Activated T-helper 9 cell treated with anti-CD3 and anti-CD28 coated beads, Interleukin-2, amount 50 U/mL, for 16 hours (primary cell): ENCODE data around the gene GALM.
A peak's percentile ranks its signal among the peaks of the same experiment; 100 is the strongest.
"Not testable (repeated sequence)": the region's sequence is repeated elsewhere in the genome, so short reads cannot be mapped to it uniquely, and the experiment has no call there.

ENCODE experiments used
- DNase-seq: peaks from one replicate; pipeline ENCODE4 v3.0.0-alpha.2; 2020; ENCODE audit warnings: low read depth

Gene GALM

DNA sequence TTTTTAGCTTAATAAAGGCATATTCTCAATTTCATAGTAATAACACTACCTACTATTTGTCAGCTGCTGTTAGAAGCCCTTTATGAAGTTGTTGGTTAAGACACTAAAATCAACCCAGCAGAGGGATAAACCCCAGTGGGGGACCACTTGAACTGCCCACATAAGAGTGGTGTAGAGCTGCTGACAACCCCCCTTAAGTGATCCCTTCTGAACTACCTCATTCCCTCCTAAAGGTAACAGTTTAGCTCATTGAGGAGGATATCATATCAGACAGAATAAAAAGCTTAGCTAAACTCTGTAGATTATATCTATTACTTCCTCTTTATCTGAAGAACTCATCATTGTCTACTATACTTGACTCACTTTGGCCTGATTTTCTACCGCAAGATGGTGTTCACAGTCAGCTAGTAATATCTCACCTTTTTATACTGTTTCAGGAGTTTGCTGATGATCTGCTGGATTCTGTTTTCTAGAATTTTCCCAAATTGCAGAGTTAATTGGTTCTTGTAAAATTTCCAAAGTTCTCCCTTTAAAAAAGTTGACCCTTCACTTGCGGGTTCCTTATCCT lies 16.2 kb downstream of the GALM start:
- no peak for DNase-seq

GRCh38 chr2:38682620-38683019 lies 16.7 kb downstream of the GALM start:
- DNase-seq, result not testable (repeated sequence)

DNA sequence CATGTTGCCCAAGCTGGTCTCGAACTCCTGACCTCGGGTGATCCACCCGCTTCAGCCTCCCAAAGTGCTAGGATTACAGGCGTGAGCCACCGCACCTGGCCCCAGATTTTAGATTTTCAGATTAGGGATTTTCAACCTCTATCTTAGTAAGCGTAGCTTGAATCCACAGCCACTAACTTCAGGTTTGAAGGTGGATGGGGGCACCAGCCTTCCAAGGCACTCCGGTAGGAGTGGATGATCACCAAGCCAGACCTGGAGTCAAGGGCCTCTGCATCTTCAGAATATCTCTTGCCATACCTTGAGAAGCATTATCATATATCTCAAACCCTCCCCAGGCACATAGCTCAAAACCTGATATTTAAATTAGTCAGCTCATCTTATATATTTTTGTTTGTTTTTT lies 17.9 kb downstream of the GALM start:
- DNase-seq, result no peak

DNA sequence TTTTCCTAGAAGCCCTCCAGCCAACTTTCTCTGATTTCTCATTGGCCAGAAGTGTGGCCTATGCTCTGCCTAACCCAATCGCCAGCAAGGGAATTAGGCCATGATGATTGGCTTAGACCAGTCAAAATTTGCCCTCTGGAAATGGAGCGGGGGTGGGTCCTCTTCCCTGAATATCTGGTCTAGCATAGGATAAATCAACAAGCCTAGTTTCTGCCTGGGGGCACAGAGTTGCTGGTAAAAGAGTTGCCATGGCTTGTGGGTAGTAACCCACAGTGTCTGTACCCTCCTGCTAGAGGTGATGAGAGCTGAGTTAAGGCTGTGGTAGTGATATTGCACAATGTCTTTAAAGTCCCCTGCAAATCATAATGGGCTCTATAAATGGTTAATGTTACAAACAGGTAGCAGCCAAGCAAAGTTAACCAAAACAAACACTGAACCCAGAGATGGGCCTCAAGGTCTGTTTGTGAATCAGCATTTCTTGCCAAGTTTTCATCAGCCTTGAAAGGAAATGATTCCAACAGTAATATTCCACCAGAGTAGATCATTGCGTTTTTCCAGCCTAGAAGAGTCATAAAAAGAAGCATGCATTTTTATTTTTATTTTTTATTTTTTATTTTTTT lies 19.3 kb downstream of the GALM start:
- no peak for DNase-seq

GRCh38 chr2:38690499-38691420 lies 24.8 kb downstream of the GALM start:
- DNase-seq, result no peak

GRCh38 chr2:38691994-38692393 lies 26.1 kb downstream of the GALM start:
- no peak for DNase-seq

- no peak for DNase-seq
Observed at GRCh38 chr2:38692636-38693318, 26.9 kb downstream of the GALM start.

DNA sequence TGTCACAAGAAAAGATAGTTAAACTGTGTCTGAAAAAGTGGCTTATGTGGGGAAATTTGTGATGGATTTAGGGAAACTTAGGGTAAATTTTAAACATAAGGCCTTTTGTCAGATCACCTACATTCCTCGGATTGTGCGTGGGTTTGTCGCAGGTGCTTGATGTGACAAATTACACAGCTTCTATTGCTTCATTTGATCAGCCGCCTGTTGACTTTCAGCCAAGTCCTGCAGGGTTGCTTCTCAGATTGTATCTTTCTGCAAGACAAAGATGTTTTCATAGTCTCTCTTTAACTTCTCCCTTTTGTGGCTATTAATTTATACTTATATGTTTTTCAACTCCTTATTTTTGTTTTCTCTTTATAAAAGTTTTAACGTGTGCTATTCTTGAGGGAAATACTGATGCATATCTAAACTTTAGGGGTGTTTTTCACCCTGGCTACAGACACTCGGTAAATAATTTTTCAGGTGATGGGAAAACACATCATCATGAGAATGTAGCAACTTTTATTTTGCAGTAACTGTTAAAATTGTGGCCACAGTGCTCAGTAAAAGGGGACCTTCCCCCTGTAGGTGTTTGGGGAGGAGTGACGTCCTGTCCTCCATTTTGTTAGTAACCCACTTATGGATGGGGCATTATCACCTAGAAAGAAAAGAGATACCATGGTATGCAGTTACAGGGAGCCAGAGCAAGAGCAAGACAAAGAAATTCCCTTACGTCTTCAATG lies 31.4 kb downstream of the GALM start:
- no peak for DNase-seq

- DNase-seq, result no peak
Observed at GRCh38 chr2:38698467-38699003, 32.6 kb downstream of the GALM start.

- DNase-seq, result no peak
Observed at GRCh38 chr2:38700113-38700785, 34.3 kb downstream of the GALM start.

DNA sequence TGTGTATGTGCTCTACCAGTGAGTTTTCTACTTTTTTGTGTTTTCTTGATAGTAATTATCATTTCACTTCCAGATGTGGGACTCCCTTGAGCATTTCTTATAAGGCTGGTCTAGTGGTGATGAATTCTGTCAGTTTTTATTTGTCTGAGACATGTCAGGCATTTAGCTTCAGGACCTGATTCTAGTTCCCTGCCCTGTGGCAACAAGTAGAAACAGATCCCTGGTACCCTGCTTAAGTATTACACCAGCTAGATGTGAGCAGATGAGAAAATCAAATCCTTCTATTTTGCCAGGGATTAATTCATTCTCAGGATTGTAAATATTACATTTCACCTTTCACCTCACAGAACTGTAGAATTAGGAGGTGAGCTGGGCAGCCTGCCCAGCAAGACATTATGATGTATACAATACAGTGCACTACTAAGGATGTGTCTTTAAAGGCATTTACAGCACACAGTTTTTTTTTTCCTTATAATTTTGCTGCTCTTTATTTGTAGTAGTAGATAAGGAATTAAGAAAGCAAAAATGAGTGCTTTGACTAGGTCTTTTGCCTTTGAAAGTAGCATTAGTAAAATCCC lies 35.1 kb downstream of the GALM start:
- DNase-seq, result no peak

GRCh38 chr2:38701542-38701941 lies 35.6 kb downstream of the GALM start:
- DNase-seq, result no peak

GRCh38 chr2:38702413-38702812 lies 36.5 kb downstream of the GALM start:
- no peak for DNase-seq

GRCh38 chr2:38703336-38703735 lies 37.4 kb downstream of the GALM start:
- not testable (repeated sequence) for DNase-seq

DNA sequence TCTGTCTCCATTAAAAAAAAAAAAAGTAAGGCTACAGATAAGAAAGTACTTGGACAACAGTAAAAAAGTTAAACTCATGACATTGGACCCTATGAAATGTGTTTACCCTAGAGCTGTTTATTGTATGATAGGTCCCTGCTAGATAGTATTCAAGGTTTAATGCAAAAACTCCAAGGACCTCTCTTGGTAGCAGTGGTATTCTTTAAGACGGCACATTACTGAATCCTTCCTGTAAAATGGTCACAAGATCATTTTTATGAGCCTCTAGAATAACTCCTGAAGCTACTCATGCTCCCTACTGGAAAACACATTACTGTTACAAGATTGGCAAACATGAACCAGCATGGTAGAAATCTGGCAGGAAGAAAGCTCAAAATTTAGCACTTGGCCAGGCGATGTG lies 38.8 kb downstream of the GALM start:
- DNase-seq, result no peak

DNA sequence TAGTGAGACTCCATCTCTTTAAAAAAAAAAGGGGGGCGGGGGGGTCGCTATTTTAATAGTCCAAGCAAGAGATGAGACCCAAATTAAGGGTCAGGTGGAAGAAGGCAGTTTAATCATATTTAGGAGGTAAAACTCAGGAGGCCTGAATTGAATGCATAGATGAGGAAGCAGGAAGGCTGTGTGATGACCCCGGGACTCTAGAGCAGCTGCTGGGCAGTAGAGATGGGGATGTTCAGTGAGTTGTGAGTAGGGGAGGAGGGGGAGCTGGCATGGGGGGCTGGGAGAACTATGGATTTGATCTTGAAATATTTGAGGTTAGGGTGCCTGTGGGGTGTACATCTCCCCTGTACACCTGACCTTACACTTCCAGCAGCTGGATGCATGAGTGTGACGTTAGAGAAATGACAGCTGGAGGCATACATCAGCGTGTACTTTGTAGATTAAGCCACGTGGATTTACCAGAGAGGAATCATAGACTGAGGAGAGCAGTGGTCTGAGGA lies 41.0 kb downstream of the GALM start:
- DNase-seq, result no peak

- DNase-seq, result not testable (repeated sequence)
Observed at GRCh38 chr2:38708491-38708890, 42.6 kb downstream of the GALM start.

GRCh38 chr2:38708900-38709566 lies 43.1 kb downstream of the GALM start:
- no peak for DNase-seq

DNA sequence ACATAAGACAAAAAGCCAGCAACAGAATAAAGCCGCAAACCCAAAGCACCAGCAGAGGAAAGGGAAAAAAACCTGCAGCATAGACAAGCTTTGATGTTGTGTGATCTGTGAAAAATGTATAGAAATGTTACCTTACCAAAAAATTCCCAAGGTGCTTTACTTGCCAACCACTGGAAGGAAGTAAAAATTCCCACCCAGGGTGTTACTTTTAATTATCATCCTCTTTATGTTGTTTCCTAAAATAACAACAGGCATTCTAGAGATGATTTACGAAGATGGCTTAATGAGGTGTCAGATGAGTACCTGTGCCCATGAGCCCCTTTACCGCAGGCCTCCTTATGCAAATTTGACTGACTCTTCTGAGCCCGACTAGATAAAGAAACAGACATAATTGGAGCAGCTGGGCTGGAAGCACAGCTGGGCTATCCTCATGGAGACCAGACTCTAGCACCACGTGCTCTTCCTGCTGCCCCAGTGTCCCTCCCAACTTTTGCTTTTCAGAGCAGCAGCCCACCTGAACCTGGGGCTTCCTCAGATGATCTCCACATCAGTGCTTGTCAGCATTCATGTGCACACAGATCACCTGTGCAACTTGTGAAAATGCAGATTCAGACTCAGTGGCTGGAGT lies 43.8 kb downstream of the GALM start:
- peak; percentile 16 for DNase-seq
